Measurements from ENCODE around the gene RASGRP1.

The RASGRP1 gene

GRCh38 chr15:38441130-38441519 lies 123.5 kb downstream of the RASGRP1 start:
- no peak for FAIRE-seq

GRCh38 chr15:38440353-38441129 lies 124.1 kb downstream of the RASGRP1 start:
- FAIRE-seq, result no peak

All from TTC549 (cell line).